Measurements from ENCODE around the gene IFT88.

Gene IFT88

GRCh38 chr13:20714563-20715329 is 147.8 kb downstream of the IFT88 start:
- peaks cover 30% of the 10 kb centered on the region for H3K27me3 Mint-ChIP-seq
- CTCF ChIA-PET: interaction anchor here (0.9 to 4.2 kb wide), 5 partner anchors 8 to 465 kb away, joined by 3 to 17 read pairs (median 4); partner anchors contain the start of gene IL17D
- H3K4me1 Mint-ChIP-seq: peaks cover 8% of the 10 kb centered on the region
- no peak overlapping the region for H3K4me3 Mint-ChIP-seq
- DNase-seq: no peak
- H3K27ac Mint-ChIP-seq: no peak overlapping the region
- no peaks in the 10 kb centered on the region for H3K9me3 Mint-ChIP-seq
- H3K36me3 Mint-ChIP-seq: no peaks in the 10 kb centered on the region

- peaks cover 30% of the 10 kb centered on the region for H3K27me3 Mint-ChIP-seq
- peaks cover 8% of the 10 kb centered on the region for H3K4me1 Mint-ChIP-seq
- no peaks in the 10 kb centered on the region for H3K9me3 Mint-ChIP-seq
- H3K4me3 Mint-ChIP-seq: no peak overlapping the region
- CTCF ChIA-PET: interaction anchor here (0.8 to 4.2 kb wide), 6 partner anchors 8 to 465 kb away, joined by 3 to 17 read pairs (median 5); partner anchors contain the start of gene IL17D
- no peak overlapping the region for H3K27ac Mint-ChIP-seq
- no peaks in the 10 kb centered on the region for H3K36me3 Mint-ChIP-seq
- DNase-seq: no peak
Observed at GRCh38 chr13:20715330-20715712, 148.4 kb downstream of the IFT88 start.

DNA sequence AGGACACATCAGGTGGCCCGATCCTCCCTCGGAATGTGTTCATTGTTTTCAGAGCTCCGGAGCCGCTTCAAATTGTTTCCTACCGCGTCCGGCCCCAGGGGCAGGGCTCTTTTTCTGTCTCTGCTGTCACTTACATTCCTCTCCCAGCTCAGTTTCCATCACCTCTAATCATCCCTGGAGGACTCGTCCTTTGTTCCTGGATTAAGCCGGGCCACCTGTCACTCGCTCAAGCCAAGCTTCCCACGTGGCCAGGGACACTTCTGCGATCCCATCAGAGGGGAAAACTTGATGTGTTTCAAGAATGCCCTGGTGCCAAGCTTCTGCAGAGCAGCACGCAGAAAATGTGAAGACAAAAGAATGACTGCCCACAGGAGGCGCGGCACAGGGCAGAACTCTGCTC is 150.0 kb downstream of the IFT88 start:
- Mint-ChIP-seq H3K36me3 (no peaks in the 10 kb centered on the region), H3K27me3 (peaks cover 28% of the 10 kb centered on the region), H3K4me1 (peaks cover 10% of the 10 kb centered on the region), H3K27ac (no peak overlapping the region), H3K9me3 (no peaks in the 10 kb centered on the region), H3K4me3 (no peak overlapping the region)
- CTCF ChIA-PET: interaction anchor here (0.6 to 4.2 kb wide), 4 partner anchors 8 to 516 kb away, joined by 3 to 17 read pairs (median 3); no protein-coding TSS in a partner anchor
- DNase-seq: no peak

DNA sequence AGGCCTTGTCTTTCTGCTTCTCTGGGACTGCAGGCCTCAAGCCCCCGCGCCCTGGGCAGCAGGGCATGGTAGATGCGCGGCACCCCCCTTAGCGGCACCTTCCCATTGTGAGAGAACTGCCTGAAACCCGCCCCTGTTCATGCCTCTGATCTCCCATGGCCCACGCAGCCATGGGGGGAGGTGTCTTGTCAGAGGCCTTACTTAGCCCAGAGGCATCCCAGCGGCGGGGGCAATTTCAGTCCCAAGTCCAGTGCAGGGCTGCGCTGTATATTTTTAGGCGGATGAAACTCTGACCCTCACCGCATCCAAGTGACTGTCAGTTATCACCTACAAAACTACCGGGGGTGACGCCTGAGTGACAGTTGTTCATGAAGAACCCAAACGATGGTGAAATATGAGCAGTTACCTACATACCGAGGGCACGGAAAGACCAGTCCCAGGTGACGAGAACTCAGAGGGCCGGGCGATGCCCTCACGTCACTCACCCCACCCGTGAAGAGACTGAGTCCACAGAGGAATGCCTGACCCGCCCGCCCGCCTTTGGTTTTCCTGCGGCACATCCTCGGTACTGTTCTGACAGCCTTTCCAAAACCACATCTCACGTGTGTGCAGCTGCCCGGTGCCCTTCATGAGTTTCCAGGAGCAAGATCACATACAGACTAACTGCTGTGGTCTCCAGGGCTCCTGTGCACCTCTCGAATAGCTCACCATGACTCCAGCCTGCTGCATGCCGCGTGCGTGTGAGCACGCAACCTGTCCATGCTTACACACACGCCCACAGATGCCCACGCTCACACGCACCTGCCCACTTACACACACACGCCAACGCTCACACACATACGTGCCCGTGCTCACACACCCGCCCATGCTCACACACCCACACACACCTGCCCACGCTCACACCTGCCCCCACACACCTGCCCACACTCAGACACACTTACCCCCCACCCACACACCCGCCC is 150.9 kb downstream of the IFT88 start:
- peaks cover 19% of the 10 kb centered on the region for H3K27me3 Mint-ChIP-seq
- no peak for DNase-seq
- CTCF ChIA-PET: interaction anchor here (0.6 to 4.2 kb wide), 2 partner anchors 111 to 515 kb away, joined by 3 to 17 read pairs; no protein-coding TSS in a partner anchor
- no peaks in the 10 kb centered on the region for H3K36me3 Mint-ChIP-seq
- no peak overlapping the region for H3K4me3 Mint-ChIP-seq
- no peak overlapping the region for H3K27ac Mint-ChIP-seq
- H3K4me1 Mint-ChIP-seq: peaks cover 8% of the 10 kb centered on the region
- no peaks in the 10 kb centered on the region for H3K9me3 Mint-ChIP-seq

DNA sequence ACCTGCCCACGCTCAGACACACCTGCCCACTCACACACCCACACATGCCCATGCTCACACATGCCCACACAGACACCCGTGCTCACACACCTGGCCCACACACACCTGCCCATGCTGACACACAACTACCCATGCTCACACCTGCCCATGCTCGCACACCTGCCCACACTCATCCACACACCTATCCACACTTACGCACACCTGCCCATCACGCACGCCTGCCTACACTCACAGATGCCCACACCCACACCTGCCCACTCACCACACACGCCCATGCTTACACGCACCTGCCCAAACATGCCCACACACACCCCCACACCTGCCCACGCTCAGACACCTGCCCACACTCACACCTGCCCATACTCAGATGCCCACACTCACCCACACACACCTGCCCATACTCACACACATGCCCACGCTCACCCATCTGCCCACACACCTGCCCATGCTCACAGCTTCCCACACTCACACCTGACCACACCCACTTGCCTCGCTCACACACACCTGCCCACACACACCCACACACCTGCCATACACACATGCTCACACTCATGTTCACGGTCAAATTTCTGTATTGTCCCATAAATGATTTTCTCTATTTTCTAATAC is 152.1 kb downstream of the IFT88 start:
- DNase-seq: no peak
- no peak overlapping the region for H3K4me3 Mint-ChIP-seq
- no peaks in the 10 kb centered on the region for H3K9me3 Mint-ChIP-seq
- H3K27ac Mint-ChIP-seq: no peak overlapping the region
- CTCF ChIA-PET: no interaction called here
- H3K36me3 Mint-ChIP-seq: no peaks in the 10 kb centered on the region
- H3K27me3 Mint-ChIP-seq: peaks cover 10% of the 10 kb centered on the region
- H3K4me1 Mint-ChIP-seq: peaks cover 2% of the 10 kb centered on the region

GRCh38 chr13:20719783-20720182 is 152.8 kb downstream of the IFT88 start:
- no peak overlapping the region for H3K27ac Mint-ChIP-seq
- H3K27me3 Mint-ChIP-seq: peaks cover 3% of the 10 kb centered on the region
- no peak overlapping the region for H3K4me3 Mint-ChIP-seq
- H3K36me3 Mint-ChIP-seq: no peaks in the 10 kb centered on the region
- no peaks in the 10 kb centered on the region for H3K9me3 Mint-ChIP-seq
- DNase-seq: no peak
- CTCF ChIA-PET: no interaction called here
- H3K4me1 Mint-ChIP-seq: peaks cover 2% of the 10 kb centered on the region

- Mint-ChIP-seq H3K9me3 (no peaks in the 10 kb centered on the region), H3K4me3 (no peak overlapping the region), H3K4me1 (peaks cover 2% of the 10 kb centered on the region), H3K36me3 (no peaks in the 10 kb centered on the region), H3K27ac (no peak overlapping the region), H3K27me3 (no peaks in the 10 kb centered on the region)
- CTCF ChIA-PET: interaction anchor here (0.6 kb wide), 1 partner anchor 496 kb away, joined by 3 read pairs; no protein-coding TSS in a partner anchor
- no peak for DNase-seq
Observed at GRCh38 chr13:20720499-20720898, 153.5 kb downstream of the IFT88 start.

GRCh38 chr13:20721058-20721453 is 154.1 kb downstream of the IFT88 start:
- no peaks in the 10 kb centered on the region for H3K36me3 Mint-ChIP-seq
- no peak for DNase-seq
- CTCF ChIA-PET: interaction anchor here (0.6 kb wide), 1 partner anchor 497 kb away, joined by 3 read pairs; no protein-coding TSS in a partner anchor
- H3K9me3 Mint-ChIP-seq: no peaks in the 10 kb centered on the region
- H3K4me1 Mint-ChIP-seq: peaks cover 2% of the 10 kb centered on the region
- no peaks in the 10 kb centered on the region for H3K27me3 Mint-ChIP-seq
- H3K27ac Mint-ChIP-seq: no peak overlapping the region
- no peak overlapping the region for H3K4me3 Mint-ChIP-seq

GRCh38 chr13:20721454-20722357 is 154.7 kb downstream of the IFT88 start:
- Mint-ChIP-seq H3K27ac (no peak overlapping the region), H3K4me3 (peak overlapping the region; percentile 33), H3K36me3 (no peaks in the 10 kb centered on the region), H3K4me1 (peaks cover 2% of the 10 kb centered on the region), H3K9me3 (no peaks in the 10 kb centered on the region), H3K27me3 (no peaks in the 10 kb centered on the region)
- CTCF ChIA-PET: interaction anchor here (0.7 to 2.9 kb wide), 3 partner anchors 8 to 203 kb away, joined by 3 to 13 read pairs (median 3); no protein-coding TSS in a partner anchor
- peak; percentile 34 for DNase-seq

DNA sequence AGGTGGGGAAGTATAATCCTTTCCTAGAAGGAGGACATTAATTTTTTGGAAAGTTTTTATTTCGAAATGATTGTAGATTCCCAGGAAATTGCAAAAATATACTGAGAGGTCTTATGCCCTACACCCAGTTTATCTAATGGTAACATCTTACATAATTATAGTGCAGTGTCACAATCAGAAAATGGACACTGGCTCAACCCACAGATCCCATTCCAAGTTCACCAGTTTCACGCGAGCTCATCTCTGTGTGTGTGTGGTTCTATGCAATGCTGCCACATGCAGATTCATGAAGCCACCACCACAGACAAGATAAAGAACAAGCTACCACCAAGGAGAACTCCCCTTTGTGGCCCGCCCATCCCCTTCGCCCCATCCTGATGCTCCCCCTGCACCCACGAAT is 160.9 kb downstream of the IFT88 start:
- H3K4me1 Mint-ChIP-seq: no peaks in the 10 kb centered on the region
- H3K9me3 Mint-ChIP-seq: no peaks in the 10 kb centered on the region
- H3K27me3 Mint-ChIP-seq: no peaks in the 10 kb centered on the region
- DNase-seq: no peak
- CTCF ChIA-PET: no interaction called here
- no peaks in the 10 kb centered on the region for H3K36me3 Mint-ChIP-seq
- no peak overlapping the region for H3K4me3 Mint-ChIP-seq
- H3K27ac Mint-ChIP-seq: no peak overlapping the region

DNA sequence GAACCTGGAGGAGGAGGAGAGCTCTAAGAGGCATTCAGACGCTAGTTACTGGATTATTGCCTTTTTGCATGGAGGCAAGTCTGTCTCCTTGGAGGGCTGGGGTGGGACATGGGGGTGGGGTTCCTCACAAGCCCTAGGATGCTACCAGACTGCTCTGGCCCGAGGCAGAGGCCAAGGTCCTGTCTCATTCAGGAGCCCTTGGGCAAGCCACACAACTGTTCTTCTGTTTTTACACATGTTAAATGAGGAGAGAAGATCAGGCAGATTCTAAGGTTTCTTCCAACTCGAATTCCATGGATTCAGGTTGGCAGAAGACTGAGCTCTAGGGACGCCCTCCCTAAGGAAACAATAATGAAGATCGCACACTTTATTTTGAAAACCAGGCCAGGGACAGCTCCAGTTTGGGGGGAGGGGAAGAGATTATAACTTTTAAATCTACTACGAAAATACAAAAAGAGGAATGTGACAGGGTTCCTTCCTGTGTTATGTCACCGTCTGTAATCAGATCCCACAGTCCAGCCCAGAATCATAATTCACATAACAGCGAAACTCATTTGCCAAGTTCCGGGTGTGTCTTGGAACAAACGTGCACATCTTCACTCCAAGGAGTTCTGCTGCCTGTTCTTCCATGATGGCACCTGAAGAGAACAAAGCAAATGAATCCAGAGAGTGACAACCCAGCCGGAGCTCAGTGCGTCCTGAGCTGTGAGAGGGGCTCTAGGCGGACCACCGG is 161.8 kb downstream of the IFT88 start:
- H3K27me3 Mint-ChIP-seq: no peaks in the 10 kb centered on the region
- H3K36me3 Mint-ChIP-seq: no peaks in the 10 kb centered on the region
- H3K4me1 Mint-ChIP-seq: no peaks in the 10 kb centered on the region
- H3K4me3 Mint-ChIP-seq: no peak overlapping the region
- H3K9me3 Mint-ChIP-seq: no peaks in the 10 kb centered on the region
- H3K27ac Mint-ChIP-seq: no peak overlapping the region
- CTCF ChIA-PET: no interaction called here
- no peak for DNase-seq

DNA sequence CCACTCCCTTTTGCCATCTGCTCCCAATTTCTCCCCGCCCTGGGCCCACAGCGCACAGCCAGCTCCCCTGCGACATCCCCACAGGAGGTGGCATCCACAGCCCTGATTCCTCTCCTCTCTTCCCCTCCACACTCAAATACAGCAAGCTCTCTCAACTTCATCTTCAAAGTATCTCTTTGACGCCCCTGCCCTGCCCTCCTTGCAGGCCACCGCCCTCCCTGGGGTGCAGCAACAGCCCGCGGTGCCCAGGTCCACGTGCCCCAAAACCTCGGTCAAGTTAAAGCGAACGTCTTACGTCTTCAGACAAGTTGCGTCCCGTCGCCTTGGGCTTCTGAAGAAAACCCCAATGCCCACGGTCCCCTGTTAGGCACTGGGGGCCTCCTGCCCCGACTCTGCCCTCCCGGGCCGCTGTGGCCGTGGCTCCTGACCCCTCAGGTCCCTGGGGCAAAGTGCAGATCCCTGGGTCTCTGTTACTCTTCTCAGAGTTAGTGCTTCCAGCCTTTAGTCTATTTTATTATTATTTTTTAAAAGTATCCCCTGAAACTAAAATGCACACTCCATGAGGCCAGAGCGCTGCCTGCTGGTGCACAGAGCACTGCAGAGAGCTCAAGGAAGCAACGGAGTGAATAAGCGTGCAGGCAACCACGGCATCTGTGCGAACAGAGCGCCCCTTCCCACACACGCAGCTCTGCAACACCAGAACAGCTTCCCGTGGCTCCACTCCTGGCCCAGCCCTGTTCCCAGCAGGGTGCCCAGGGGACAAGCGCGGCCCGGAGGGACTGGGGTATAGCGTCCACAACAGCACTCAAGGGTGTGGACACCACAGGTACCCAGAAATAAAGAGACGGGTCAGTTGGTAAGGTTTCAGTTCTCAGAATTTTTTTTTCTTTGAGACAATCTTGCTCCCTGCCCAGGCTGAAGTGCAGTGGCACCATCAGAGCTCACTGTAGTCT is 163.0 kb downstream of the IFT88 start:
- H3K36me3 Mint-ChIP-seq: no peaks in the 10 kb centered on the region
- no peaks in the 10 kb centered on the region for H3K4me1 Mint-ChIP-seq
- no peak overlapping the region for H3K4me3 Mint-ChIP-seq
- H3K27me3 Mint-ChIP-seq: no peaks in the 10 kb centered on the region
- CTCF ChIA-PET: no interaction called here
- no peak for DNase-seq
- no peak overlapping the region for H3K27ac Mint-ChIP-seq
- H3K9me3 Mint-ChIP-seq: no peaks in the 10 kb centered on the region
